IPS-18c (cell line): Measurements from ENCODE around the gene KLHL28.

Source experiments
- H3K4me3 ChIP-seq: 2 replicates; pipeline ENCODE4 v1.7.0; 2013; ENCODE audit warnings: low read depth, mild to moderate bottlenecking, low read length, moderate library complexity; ENCODE audit not compliant: insufficient read depth
- H3K9me3 ChIP-seq: one replicate; pipeline ENCODE4 v1.6.1; 2013; ENCODE audit warnings: mild to moderate bottlenecking, low read length, moderate library complexity; ENCODE audit not compliant: control insufficient read depth, insufficient read depth

Gene KLHL28

GRCh38 chr14:44963044-44963528, 1.3 kb upstream of the KLHL28 start:
- Histone ChIP-seq H3K4me3 (peak overlapping the region; percentile 72), H3K9me3 (no peaks in the 10 kb centered on the region)

DNA sequence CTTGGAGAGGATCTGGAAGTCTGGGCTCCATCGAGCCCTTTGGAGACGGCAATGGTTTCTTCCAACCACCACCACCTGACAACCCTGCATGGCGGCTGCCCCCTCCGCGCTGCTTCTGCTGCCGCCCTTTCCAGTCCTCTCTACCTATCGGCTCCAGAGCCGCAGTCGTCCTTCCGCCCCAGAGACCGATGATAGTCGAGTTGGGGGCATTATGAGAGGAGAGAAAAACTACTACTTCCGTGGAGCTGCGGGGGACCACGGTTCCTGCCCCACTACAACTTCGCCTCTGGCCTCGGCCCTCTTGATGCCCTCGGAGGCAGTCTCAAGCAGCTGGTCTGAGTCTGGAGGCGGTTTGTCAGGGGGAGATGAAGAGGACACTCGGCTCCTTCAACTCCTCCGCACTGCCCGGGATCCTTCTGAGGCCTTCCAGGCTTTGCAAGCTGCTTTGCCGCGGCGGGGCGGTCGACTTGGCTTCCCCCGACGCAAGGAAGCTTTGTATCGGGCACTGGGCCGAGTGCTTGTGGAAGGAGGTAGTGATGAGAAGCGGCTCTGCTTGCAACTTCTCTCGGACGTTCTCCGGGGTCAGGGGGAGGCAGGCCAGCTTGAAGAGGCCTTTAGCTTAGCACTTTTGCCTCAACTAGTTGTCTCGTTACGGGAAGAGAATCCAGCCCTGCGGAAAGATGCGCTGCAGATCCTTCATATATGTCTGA, 742 bp upstream of the KLHL28 start:
- H3K4me3 ChIP-seq, result peak overlapping the region; percentile 72
- no peaks in the 10 kb centered on the region for H3K9me3 ChIP-seq

GRCh38 chr14:44961151-44961553, 595 bp downstream of the KLHL28 start:
- no peaks in the 10 kb centered on the region for H3K9me3 ChIP-seq
- peak overlapping the region; percentile 77 for H3K4me3 ChIP-seq

DNA sequence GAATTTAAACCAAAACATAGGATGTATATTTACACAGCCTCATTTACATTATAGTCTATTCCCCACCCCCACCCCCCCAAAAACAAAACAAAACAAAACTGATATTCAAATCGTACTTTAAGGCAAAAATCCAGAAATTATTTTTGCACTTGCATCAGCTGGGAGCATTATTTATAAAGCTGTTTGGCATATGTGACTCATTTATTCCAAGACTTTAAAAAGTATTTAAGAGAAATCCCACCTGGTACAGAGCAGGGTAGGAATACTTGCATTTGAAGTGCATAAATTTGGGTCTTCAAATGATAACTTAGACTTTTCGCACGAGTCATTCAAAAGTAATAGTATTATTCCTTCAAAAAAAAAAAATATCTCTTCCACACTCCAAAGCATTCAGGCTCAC, 1.1 kb downstream of the KLHL28 start:
- peak overlapping the region; percentile 77 for H3K4me3 ChIP-seq
- no peaks in the 10 kb centered on the region for H3K9me3 ChIP-seq

DNA sequence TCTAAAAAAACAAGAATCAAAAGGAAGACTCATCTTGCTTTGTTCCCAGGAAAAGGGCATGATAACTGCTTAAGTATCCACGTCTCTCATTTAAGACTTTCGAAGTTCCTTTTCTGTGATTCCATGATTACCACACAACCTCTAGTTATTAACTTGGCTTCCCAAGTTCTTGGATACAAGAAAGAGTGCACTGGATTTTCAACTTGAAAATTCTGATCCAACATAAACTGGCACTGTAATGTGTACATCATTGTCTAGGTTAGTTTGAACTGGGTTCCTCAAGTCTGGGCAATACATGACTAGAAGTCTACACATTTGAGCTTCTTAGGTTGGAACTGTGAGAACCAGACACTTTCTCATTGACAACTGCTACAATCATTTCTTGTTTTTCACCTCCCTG, 1.6 kb downstream of the KLHL28 start:
- no peaks in the 10 kb centered on the region for H3K9me3 ChIP-seq
- H3K4me3 ChIP-seq, result peak overlapping the region; percentile 22; the same call in 1 of the 2 replicates

- no peak overlapping the region for H3K4me3 ChIP-seq
- no peaks in the 10 kb centered on the region for H3K9me3 ChIP-seq
Observed at GRCh38 chr14:44959538-44959937, 2.2 kb downstream of the KLHL28 start.

- no peaks in the 10 kb centered on the region for H3K9me3 ChIP-seq
- no peak overlapping the region for H3K4me3 ChIP-seq
Observed at GRCh38 chr14:44956866-44957265, 4.9 kb downstream of the KLHL28 start.

DNA sequence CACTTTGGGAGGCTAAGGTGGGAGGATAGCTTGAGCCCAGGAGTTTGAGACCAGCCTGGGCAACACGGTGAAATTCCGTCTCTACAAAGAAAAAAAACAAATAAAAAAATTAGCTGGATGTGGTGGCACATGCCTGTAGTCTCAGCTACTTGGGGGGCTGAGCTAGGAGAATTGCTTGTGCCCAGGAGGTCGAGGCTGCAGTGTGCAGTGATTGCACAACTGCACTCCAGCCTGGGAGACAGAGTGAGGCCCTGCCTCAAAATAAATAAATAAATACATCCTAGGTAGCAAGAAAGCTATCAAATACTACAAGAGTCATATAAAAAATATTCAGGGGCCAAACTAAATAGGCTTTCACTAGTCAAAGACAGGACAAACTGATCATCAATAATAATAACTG, 6.2 kb downstream of the KLHL28 start:
- Histone ChIP-seq H3K9me3 (no peaks in the 10 kb centered on the region), H3K4me3 (no peak overlapping the region)

DNA sequence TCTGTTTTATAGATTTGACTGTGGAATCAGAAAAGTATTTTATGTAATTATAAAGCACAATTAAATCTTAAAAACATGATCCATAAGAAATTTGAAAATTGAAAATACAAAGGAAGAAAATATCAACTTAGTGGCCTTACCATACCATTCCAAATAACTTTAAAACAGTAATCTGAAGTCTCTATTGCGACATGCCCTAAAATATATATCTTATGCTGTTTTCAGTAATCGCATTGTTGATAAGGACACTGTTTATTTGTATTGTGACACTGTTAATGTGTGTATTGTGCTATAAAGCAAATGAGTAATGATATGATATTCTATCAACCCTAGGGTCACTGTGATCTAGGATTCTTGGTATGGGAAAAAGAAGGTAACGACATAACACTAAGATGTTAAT, 7.0 kb downstream of the KLHL28 start:
- Histone ChIP-seq H3K9me3 (no peaks in the 10 kb centered on the region), H3K4me3 (no peak overlapping the region)

- Histone ChIP-seq H3K9me3 (no peaks in the 10 kb centered on the region), H3K4me3 (no peak overlapping the region)
Observed at GRCh38 chr14:44952391-44953110, 9.2 kb downstream of the KLHL28 start.

GRCh38 chr14:44951051-44951450, 10.7 kb downstream of the KLHL28 start:
- no peaks in the 10 kb centered on the region for H3K9me3 ChIP-seq
- no peak overlapping the region for H3K4me3 ChIP-seq

DNA sequence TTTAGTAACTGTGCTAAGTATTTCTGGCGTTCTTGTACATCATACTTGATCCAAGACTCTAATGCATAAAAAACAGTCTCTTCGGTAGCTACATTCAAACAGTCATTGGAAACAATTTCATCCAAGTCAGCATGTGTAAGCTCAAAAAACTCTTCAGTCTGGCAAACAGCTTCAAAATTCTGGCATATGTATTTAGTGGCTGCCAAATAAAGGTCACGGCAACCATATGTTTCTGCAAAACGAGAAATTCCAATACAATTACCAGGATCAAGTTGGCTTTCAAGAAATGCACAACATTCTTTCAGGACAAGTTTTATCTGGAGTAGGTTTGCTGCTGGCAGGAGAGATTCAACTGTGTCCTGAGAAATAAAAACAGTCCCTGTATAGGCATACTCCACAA, 16.5 kb downstream of the KLHL28 start:
- H3K4me3 ChIP-seq, result no peak overlapping the region
- no peaks in the 10 kb centered on the region for H3K9me3 ChIP-seq

DNA sequence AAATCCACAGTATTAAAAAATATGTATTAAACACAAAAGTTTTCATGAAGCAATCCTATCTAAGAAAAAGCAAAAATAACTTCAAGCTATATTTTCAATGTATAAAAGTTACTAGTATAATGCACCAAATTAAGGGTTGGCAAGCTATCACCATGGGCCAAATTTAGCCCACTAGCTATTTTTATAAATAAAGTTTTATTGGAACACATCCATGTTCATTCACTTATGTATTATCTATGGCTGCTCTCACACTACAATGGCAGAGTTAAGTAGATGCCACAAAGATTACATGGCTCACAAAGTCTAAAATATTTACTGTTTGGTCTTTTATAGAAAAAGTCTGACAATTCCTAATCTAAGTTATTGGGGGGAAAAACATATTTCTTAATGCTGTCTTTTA, 17.6 kb downstream of the KLHL28 start:
- H3K4me3 ChIP-seq, result no peak overlapping the region
- H3K9me3 ChIP-seq, result no peaks in the 10 kb centered on the region

DNA sequence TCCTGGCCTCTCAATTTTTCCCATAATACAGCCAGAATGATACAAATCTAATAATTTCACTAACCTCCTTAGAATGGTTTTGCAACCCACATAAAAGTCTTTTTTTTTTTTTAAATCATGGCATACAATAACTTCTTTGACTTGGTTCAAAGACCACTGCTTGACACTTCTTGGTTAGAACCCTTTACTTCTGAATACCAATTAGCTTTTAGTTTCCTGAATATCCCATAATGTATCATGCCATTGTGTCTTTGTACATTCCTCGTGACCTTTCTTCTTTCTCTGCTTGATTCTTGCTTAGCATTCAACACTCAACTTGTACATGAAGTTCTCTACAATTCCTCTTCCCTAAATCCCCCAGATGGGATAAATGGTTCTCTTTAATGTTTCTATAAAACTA, 19.3 kb downstream of the KLHL28 start:
- Histone ChIP-seq H3K4me3 (no peak overlapping the region), H3K9me3 (no peaks in the 10 kb centered on the region)

DNA sequence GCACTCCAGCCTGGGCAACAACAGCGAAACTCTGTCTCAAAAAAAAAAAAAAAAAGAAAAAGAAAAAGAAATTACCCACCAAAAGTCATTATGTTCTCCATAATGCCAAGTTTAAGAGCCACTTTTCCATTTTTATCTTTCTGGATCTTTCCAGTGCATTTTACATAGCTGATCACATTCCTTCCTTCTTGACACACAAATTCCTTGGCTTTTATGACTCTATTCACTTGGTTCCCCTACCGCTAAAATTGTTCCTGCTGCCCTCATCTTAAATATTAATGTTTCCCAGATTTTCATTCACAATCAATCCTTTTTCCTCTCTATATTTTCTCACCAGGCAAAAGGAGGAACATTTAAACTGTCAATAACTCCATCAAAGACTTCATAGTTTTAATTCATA, 20.2 kb downstream of the KLHL28 start:
- Histone ChIP-seq H3K9me3 (no peaks in the 10 kb centered on the region), H3K4me3 (no peak overlapping the region)

- H3K9me3 ChIP-seq, result no peaks in the 10 kb centered on the region
- no peak overlapping the region for H3K4me3 ChIP-seq
Observed at GRCh38 chr14:44940944-44941343, 20.8 kb downstream of the KLHL28 start.

DNA sequence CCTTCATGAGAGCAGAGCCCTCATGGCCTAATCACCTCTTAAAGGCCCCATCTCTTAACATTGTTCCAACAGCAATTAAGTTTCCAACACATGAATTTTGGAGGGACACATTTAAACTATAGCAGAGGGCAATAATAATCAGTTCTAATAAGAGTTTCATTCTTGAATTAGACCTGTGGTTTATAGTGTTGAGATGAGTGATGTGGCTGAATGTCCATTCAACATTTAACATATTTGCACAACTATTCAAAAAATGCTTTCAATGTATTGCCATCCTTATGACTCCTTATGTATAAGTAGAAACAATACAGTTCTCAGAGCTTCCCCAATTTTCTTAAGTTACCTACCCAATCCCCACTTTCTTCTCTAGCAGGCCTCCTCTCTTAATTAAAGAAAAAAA, 21.5 kb downstream of the KLHL28 start:
- no peak overlapping the region for H3K4me3 ChIP-seq

DNA sequence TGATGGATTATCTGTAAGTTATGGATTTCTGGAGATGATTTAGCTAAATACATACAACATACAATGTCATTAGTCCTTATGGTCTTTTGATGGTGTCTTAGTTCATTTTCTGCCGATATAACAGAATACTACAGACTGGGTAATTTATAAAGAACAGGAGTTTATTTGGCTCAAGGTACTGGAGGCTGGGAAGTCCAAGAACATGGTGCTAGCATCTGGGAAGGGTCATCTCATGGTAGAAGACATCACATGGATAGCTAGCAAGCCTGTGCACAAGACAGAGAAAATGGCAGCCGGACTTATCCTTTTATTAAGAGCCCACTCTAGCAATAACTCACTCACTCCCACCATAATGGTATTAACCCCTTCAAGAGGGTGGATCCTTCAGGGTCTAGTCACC, 24.2 kb downstream of the KLHL28 start:
- Histone ChIP-seq H3K9me3 (no peaks in the 10 kb centered on the region), H3K4me3 (no peak overlapping the region)

More for the DNA sequence above, 21.5 kb downstream of the KLHL28 start:
- H3K9me3 ChIP-seq, result no peaks in the 10 kb centered on the region
